Progenitor cell of endocrine pancreas (in vitro differentiated cells): Measurements from ENCODE around the gene USP48. TPM values are rescaled to one million over a fixed set of nuclear protein-coding genes. Genes with fewer than 3 reads are reported as not detected.
"Not testable (repeated sequence)": the region's sequence is repeated elsewhere in the genome, so short reads cannot be mapped to it uniquely, and the experiment has no call there.

Source experiments
- DNase-seq: peaks from one replicate; pipeline ENCODE4 v3.0.0; 2021; ENCODE audit warnings: low spot score; ENCODE audit not compliant: unreplicated experiment
- H3K27ac Mint-ChIP-seq: 2 replicates; pipeline ENCODE4 v1.8.0; 2021; ENCODE audit warnings: mild to moderate bottlenecking, moderate library complexity, mixed read lengths
- H3K27me3 Mint-ChIP-seq: 2 replicates; pipeline ENCODE4 v1.8.0; 2021; ENCODE audit warnings: mixed read lengths
- H3K36me3 Mint-ChIP-seq: 2 replicates; pipeline ENCODE4 v1.8.0; 2022; ENCODE audit warnings: mixed read lengths; ENCODE audit not compliant: insufficient read depth
- H3K4me1 Mint-ChIP-seq: 2 replicates; pipeline ENCODE4 v1.8.0; 2021; ENCODE audit warnings: low read depth, mixed read lengths
- H3K4me3 Mint-ChIP-seq: 2 replicates; pipeline ENCODE4 v1.8.0; 2021; ENCODE audit warnings: low read depth, mild to moderate bottlenecking, moderate library complexity, mixed read lengths
- H3K9me3 Mint-ChIP-seq: 2 replicates; pipeline ENCODE4 v1.8.0; 2021; ENCODE audit warnings: low read depth, mixed read lengths
- total RNA-seq: library from RNA; stranded (reverse); gene quantifications from 2 replicates; pipeline ENCODE4 v1.2.1, GENCODE V29; 2021
- TF ChIP-seq, protein P1 (sequence below): fragments of 200-600 bp; sonication (generic); IDR thresholded peaks from one replicate; pipeline ENCODE4 v1.5.0; 2021; ENCODE audit warnings: antibody characterized with exemption, mild to moderate bottlenecking; ENCODE audit not compliant: unreplicated experiment

USP48 gene
- total RNA-seq, 1 donor from 2014 or later = 77.3 TPM

DNA sequence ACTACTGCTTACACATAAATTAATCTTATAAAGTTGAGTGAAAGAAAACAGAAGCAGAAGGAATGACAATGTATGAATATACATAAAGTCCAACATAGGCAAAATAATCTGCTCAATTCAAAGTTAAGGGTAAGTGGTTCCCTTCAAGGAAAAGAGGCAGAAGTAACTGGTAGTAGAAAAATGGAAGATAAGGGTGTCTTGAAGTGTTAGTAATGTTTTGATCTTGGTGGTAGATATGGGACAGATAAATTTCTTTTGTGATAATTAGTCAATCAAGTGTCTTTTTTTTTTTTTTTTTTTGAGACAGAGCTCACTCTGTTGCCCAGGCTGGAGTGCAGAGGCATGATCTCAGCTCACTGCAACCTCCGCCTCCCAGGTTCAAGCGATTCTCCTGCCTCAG, 12.7 kb downstream of the USP48 start:
- no peaks in the 10 kb centered on the region for H3K27me3 Mint-ChIP-seq
- no peak overlapping the region for H3K4me3 Mint-ChIP-seq
- H3K9me3 Mint-ChIP-seq = no peaks in the 10 kb centered on the region
- peaks cover 2% of the 10 kb centered on the region for H3K4me1 Mint-ChIP-seq
- H3K36me3 Mint-ChIP-seq = no peaks in the 10 kb centered on the region
- TF ChIP-seq, protein P1, sequence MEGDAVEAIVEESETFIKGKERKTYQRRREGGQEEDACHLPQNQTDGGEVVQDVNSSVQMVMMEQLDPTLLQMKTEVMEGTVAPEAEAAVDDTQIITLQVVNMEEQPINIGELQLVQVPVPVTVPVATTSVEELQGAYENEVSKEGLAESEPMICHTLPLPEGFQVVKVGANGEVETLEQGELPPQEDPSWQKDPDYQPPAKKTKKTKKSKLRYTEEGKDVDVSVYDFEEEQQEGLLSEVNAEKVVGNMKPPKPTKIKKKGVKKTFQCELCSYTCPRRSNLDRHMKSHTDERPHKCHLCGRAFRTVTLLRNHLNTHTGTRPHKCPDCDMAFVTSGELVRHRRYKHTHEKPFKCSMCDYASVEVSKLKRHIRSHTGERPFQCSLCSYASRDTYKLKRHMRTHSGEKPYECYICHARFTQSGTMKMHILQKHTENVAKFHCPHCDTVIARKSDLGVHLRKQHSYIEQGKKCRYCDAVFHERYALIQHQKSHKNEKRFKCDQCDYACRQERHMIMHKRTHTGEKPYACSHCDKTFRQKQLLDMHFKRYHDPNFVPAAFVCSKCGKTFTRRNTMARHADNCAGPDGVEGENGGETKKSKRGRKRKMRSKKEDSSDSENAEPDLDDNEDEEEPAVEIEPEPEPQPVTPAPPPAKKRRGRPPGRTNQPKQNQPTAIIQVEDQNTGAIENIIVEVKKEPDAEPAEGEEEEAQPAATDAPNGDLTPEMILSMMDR = no peak
- peak overlapping the region; percentile 38 for H3K27ac Mint-ChIP-seq
- DNase-seq = no peak

DNA sequence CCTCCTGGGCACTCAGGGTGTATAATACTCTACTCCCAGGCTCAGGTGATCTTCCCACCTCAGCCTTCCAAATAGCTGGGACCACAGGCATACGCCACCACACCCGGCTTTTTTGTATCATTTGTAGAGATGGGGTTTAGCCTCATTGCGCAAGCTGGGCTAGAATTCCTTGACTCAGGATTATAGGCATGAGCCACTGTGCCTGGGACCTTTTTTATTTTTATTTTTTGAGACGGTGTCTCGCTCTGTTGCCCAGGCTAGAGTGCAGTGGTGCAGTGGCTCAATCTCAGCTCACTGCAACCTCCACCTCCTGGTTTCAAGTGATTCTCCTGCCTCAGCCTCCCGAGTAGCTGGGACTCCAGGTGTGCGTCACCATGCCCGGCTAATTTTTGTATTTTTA, 15.8 kb downstream of the USP48 start:
- not testable (repeated sequence) for H3K27me3 Mint-ChIP-seq

DNA sequence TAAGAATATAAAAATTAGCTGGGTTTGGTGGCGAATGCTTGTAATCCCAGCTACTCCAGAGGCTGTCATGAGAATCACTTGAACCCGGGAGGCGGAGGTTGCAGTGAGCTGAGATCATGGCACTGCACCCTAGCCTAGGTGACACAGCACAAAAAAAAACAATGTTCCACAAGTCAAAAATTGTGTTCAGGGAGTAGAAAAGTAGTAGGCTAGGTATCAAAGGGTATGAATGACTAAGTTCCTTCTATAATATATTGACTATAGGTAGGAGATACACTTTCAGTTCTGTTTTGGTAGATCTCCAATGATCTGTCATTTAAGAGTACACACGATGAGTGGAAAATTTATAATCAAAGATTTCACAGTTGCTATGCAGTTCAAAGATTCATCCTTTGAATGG, 16.7 kb downstream of the USP48 start:
- Mint-ChIP-seq H3K27ac (no peak overlapping the region), H3K4me1 (peaks cover 12% of the 10 kb centered on the region), H3K4me3 (no peak overlapping the region), H3K9me3 (no peaks in the 10 kb centered on the region), H3K27me3 (no peaks in the 10 kb centered on the region), H3K36me3 (no peaks in the 10 kb centered on the region)
- TF ChIP-seq, protein P1 = no peak
- DNase-seq = no peak

More for the DNA sequence above, 15.8 kb downstream of the USP48 start:
- peaks cover 12% of the 10 kb centered on the region for H3K4me1 Mint-ChIP-seq
- H3K27ac Mint-ChIP-seq, H3K36me3 Mint-ChIP-seq, H3K4me3 Mint-ChIP-seq, H3K9me3 Mint-ChIP-seq, DNase-seq: not testable (repeated sequence)

DNA sequence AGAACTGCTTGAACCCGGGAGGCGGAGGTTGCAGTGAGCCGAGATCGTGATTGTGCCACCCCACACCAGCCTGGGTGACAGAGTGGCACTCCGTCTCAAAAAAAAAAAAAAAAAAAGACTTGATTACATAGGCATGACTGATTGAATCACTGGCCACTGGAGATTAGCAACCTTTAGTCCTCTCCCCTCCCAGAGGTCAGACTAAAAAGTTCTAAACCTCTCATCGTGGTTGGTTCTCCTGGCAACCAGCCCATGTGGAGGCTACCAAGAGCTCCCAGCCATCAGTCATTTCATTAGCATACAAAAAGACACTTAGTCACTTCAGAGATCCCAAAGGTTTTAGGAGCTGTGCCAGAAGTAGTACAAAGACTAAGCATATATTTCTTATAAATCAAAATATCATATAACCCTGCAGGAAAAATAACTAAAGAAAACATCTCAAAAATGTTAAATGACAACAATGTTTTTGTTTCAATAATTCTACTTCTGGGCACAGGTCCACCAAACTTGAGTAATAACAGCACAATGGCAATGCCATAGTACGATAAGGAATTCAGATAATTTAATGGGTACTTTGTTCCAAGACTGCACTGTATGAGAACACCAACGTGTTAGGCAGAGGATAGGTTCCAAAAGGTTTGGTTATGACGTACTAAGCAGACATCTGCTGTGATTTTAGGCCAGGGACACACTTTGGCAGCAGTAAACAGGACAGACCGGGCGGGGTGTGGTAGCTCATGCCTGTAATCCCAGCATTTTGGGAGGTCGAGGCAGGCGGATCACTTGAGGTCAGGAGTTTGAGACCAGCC, 18.1 kb downstream of the USP48 start:
- H3K9me3 Mint-ChIP-seq = no peaks in the 10 kb centered on the region
- H3K36me3 Mint-ChIP-seq = no peaks in the 10 kb centered on the region
- TF ChIP-seq, protein P1 = no peak
- H3K4me1 Mint-ChIP-seq = peaks cover 12% of the 10 kb centered on the region
- DNase-seq = no peak
- H3K27me3 Mint-ChIP-seq = no peaks in the 10 kb centered on the region
- H3K27ac Mint-ChIP-seq = peak overlapping the region; percentile 40
- no peak overlapping the region for H3K4me3 Mint-ChIP-seq

DNA sequence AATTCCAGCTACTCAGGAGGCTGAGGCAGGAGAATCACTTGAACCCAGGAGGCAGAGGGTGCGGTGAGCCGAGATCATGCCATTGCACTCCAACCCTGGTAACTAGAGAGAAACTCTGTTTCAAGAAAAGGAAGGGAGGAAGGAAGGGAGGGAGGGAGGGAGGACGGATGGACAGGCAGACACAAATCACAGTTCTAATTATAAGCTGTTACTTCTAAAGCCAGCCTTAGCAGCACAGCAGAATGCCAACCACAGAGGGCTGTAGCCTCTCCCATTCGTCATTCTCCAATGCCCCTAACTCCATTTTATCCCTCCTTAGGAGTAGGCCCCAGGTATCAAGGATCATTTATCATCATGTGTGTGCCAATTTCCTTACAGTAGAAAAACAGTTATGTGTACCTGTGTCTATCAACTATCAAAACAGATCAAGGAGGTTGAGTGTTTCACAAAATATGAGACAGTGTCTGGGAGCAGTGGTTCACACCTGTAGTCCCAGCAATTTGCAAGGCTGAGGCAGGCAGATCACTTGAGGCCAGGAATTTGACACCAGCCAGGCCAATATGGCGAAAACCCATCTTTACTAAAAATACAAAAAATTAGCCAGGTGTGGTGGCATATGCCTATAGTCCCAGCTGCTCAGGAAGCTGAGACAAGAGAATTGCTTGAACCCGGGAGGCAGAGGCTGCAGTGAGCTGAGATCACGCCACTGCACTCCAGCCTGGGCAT, 19.1 kb downstream of the USP48 start:
- TF ChIP-seq, protein P1 = no peak
- DNase-seq = no peak
- Mint-ChIP-seq H3K9me3 (no peaks in the 10 kb centered on the region), H3K27ac (no peak overlapping the region), H3K4me3 (no peak overlapping the region), H3K36me3 (no peaks in the 10 kb centered on the region), H3K27me3 (no peaks in the 10 kb centered on the region), H3K4me1 (peaks cover 12% of the 10 kb centered on the region)
